MM.1S (cell line): Measurements from ENCODE around the gene GNG12.

Source experiments
- DNase-seq: peaks from one replicate; pipeline ENCODE4 v3.0.0-alpha.2; 2015
- H2AFZ ChIP-seq: fragments of 300-600 bp; sonication (generic); 2 replicates; pipeline ENCODE4 v1.6.0; 2016; ENCODE audit warnings: antibody characterized with exemption, low read length
- H3F3A ChIP-seq: fragments of 300-600 bp; sonication (generic); 2 replicates; pipeline ENCODE4 v1.6.1; 2016; ENCODE audit warnings: mild to moderate bottlenecking, antibody characterized with exemption, low read length, moderate library complexity, mixed read lengths; ENCODE audit not compliant: insufficient read depth
- H3K27ac ChIP-seq: fragments of 300-600 bp; sonication (generic); 2 replicates; pipeline ENCODE4 v1.5.1; 2016; ENCODE audit warnings: mild to moderate bottlenecking, low read length
- H3K27me3 ChIP-seq: fragments of 300-600 bp; sonication (generic); replicated peaks from 2 replicates; pipeline ENCODE4 v1.6.0; 2016; ENCODE audit warnings: low read length; ENCODE audit not compliant: insufficient read depth
- H3K36me3 ChIP-seq: fragments of 300-600 bp; sonication (generic); replicated peaks from 2 replicates; pipeline ENCODE4 v1.6.1; 2016; ENCODE audit warnings: mild to moderate bottlenecking, low read length, mixed read lengths; ENCODE audit not compliant: insufficient read depth
- H3K4me1 ChIP-seq: fragments of 300-600 bp; sonication (generic); 2 replicates; pipeline ENCODE4 v1.6.1; 2016; ENCODE audit warnings: low read length, mixed read lengths
- H3K4me2 ChIP-seq: fragments of 300-600 bp; sonication (generic); 2 replicates; pipeline ENCODE4 v1.6.0; 2016; ENCODE audit warnings: low read depth, low read length
- H3K4me3 ChIP-seq: fragments of 300-600 bp; sonication (generic); 2 replicates; pipeline ENCODE4 v1.5.1; 2016; ENCODE audit warnings: low read length, mixed read lengths
- H3K79me2 ChIP-seq: fragments of 300-600 bp; sonication (generic); 2 replicates; pipeline ENCODE4 v1.6.1; 2016; ENCODE audit warnings: mixed run types, low read length, mixed read lengths
- H3K9ac ChIP-seq: fragments of 300-600 bp; sonication (generic); 2 replicates; pipeline ENCODE4 v1.6.1; 2016; ENCODE audit warnings: low read length, mixed read lengths
- H3K9me2 ChIP-seq: fragments of 300-600 bp; sonication (generic); replicated peaks from 2 replicates; pipeline ENCODE4 v1.6.1; 2016; ENCODE audit warnings: mild to moderate bottlenecking, low read length, mixed read lengths; ENCODE audit not compliant: insufficient read depth
- H3K9me3 ChIP-seq: fragments of 300-600 bp; sonication (generic); replicated peaks from 2 replicates; pipeline ENCODE4 v1.6.1; 2016; ENCODE audit warnings: mild to moderate bottlenecking, low read length, mixed read lengths; ENCODE audit not compliant: insufficient read depth
- H4K20me1 ChIP-seq: fragments of 300-600 bp; sonication (generic); 2 replicates; pipeline ENCODE4 v1.6.1; 2016; ENCODE audit warnings: mild to moderate bottlenecking, low read length, moderate library complexity, mixed read lengths; ENCODE audit not compliant: insufficient read depth
- EZH2 ChIP-seq: fragments of 300-600 bp; sonication (generic); optimal IDR thresholded peaks from 2 replicates; pipeline ENCODE3; 2017; ENCODE audit warnings: low read depth, mild to moderate bottlenecking, antibody characterized with exemption, low read length, mixed read lengths
- EZH2phosphoT487 ChIP-seq: fragments of 300-600 bp; sonication (generic); IDR thresholded peaks from 2 replicates; pipeline ENCODE4 v1.6.1; 2018; ENCODE audit warnings: antibody characterized with exemption, low read length
- TF ChIP-seq, protein P1 (sequence below): fragments of 300-600 bp; sonication (generic); IDR thresholded peaks from 2 replicates; pipeline ENCODE4 v1.5.1; 2016; ENCODE audit warnings: antibody characterized with exemption, low read length, mixed read lengths

GNG12 gene

DNA sequence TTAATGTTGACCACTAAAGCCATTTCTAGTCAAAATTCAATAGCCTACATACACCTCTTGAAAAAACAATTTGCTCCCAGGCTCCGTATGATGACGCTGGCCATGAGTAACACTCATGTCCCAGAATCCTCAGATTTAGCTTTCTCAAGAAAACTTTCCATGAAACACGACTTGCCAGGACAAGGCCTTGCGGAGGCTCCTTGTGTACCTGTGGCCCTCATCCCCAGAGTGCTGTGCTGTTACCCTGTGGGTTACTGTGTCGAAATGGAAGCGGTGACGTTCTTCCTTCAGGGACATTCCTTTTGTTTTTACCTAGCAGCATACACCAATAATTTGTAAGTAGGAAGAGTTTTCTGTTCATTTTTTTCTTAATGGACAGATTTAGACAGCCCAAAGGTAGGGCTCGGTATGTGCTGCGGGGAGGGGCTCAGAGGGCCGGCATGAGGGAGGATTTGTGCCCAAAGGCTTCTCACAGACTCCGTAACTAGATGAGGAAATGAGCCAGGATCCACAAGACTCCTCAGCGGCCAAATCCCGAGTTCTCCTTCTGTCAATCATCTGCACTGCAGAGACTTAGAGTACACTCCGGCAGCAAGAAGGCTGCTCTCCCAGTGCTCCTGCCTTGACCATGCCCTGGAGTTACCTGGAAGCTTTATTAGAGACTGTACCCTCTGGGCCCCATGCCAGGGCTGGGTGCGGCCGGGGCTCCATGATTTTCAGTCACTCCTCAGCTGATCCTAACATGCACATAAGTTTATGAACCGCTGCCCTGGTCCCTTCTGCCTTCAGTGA is 17.8 kb downstream of the GNG12 start:
- Histone ChIP-seq H3K79me2 (no peaks in the 10 kb centered on the region), H3K27ac (no peak overlapping the region), H3K27me3 (no peaks in the 10 kb centered on the region), H3K4me3 (no peak overlapping the region), H4K20me1 (no peaks in the 10 kb centered on the region), H3K4me2 (no peak overlapping the region), H3K9me2 (no peaks in the 10 kb centered on the region), H2AFZ (no peak overlapping the region), H3K4me1 (peaks cover 8% of the 10 kb centered on the region; the same call in 1 of the 2 replicates), H3F3A (no peaks in the 10 kb centered on the region), H3K9me3 (no peaks in the 10 kb centered on the region), H3K36me3 (no peaks in the 10 kb centered on the region), H3K9ac (no peak overlapping the region)
- DNase-seq: no peak
- TF ChIP-seq EZH2phosphoT487 (no peak), EZH2 (no peak)
- TF ChIP-seq, protein P1, sequence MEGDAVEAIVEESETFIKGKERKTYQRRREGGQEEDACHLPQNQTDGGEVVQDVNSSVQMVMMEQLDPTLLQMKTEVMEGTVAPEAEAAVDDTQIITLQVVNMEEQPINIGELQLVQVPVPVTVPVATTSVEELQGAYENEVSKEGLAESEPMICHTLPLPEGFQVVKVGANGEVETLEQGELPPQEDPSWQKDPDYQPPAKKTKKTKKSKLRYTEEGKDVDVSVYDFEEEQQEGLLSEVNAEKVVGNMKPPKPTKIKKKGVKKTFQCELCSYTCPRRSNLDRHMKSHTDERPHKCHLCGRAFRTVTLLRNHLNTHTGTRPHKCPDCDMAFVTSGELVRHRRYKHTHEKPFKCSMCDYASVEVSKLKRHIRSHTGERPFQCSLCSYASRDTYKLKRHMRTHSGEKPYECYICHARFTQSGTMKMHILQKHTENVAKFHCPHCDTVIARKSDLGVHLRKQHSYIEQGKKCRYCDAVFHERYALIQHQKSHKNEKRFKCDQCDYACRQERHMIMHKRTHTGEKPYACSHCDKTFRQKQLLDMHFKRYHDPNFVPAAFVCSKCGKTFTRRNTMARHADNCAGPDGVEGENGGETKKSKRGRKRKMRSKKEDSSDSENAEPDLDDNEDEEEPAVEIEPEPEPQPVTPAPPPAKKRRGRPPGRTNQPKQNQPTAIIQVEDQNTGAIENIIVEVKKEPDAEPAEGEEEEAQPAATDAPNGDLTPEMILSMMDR: no peak

DNA sequence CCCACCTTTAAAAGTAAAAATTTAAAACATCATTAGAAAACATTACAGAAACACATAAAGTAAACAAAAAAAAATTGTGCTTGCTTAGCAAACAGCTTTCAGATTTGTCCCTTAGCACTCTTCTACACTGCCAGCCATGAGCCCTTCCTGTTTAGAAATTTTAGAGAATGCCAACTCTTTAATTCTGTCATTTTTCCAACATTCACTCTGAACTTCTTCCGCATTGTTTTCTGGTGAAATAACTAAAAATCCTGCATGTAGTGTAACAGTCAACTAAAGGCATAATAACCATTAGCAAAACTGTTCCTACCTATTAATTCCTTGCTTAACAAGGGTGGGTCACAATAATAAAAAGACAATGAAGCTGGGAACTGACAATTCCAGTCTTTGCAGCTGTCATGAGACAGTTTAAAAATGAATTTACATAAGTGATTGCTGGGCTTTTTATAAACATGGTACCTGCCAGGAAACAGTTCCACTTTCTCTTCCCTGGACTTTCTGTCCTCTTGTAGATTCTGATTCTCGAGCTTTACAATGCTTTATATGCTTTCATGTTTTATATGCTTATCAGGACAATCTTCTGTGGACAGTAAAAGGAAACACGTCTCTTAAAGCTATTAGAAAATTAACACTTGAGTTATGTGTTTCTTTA is 19.0 kb downstream of the GNG12 start:
- Histone ChIP-seq H3F3A (no peaks in the 10 kb centered on the region), H3K4me1 (peaks cover 8% of the 10 kb centered on the region; the same call in 1 of the 2 replicates), H3K9ac (no peak overlapping the region), H3K36me3 (no peaks in the 10 kb centered on the region), H3K79me2 (no peaks in the 10 kb centered on the region), H3K27me3 (no peaks in the 10 kb centered on the region), H2AFZ (no peak overlapping the region), H3K9me3 (no peaks in the 10 kb centered on the region), H4K20me1 (no peaks in the 10 kb centered on the region), H3K27ac (no peak overlapping the region), H3K4me3 (no peak overlapping the region), H3K4me2 (no peak overlapping the region), H3K9me2 (no peaks in the 10 kb centered on the region)
- no peak for DNase-seq
- TF ChIP-seq, protein P1: no peak
- TF ChIP-seq EZH2 (no peak), EZH2phosphoT487 (no peak)

DNA sequence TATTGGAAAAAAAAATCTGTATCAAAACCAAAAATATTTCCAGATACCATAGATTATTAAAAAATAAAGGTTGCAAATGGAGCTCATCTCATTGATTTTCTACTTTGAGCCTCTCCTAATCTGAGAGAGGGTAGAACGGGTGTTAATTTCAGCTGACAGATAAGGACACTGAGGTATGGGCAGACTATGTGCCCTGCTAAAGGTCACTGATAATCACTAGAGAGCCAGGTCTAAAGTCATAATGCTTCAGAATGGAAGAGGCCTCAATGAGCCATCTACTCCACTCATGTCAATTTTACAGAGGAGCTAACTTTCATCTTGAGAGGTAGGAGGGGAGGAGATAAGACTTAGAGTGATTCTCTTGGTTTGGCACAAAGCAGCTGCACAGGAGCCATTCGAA is 21.0 kb downstream of the GNG12 start:
- H3K9me3 ChIP-seq: no peaks in the 10 kb centered on the region
- H3K4me2 ChIP-seq: no peak overlapping the region
- no peak overlapping the region for H3K4me3 ChIP-seq
- no peak overlapping the region for H3K27ac ChIP-seq
- H3K27me3 ChIP-seq: no peaks in the 10 kb centered on the region
- H3K79me2 ChIP-seq: no peaks in the 10 kb centered on the region
- no peaks in the 10 kb centered on the region for H4K20me1 ChIP-seq
- peaks cover 4% of the 10 kb centered on the region; the same call in 1 of the 2 replicates for H3K4me1 ChIP-seq
- H3K9ac ChIP-seq: no peak overlapping the region
- H3K9me2 ChIP-seq: no peaks in the 10 kb centered on the region
- no peak overlapping the region for H2AFZ ChIP-seq
- H3K36me3 ChIP-seq: no peaks in the 10 kb centered on the region
- no peak for TF ChIP-seq EZH2phosphoT487
- TF ChIP-seq, protein P1: no peak
- no peak for TF ChIP-seq EZH2
- no peak for DNase-seq
- no peaks in the 10 kb centered on the region for H3F3A ChIP-seq
